ENCODE data around the gene TECPR1.

Gene TECPR1

GRCh38 chr7:98236355-98237185, 15.5 kb downstream of the TECPR1 start:
- Histone ChIP-seq H4K91ac (ENCODE audit: low read depth, low read length, poor library complexity) (no peak overlapping the region), H3K79me1 (ENCODE audit: low read depth, low read length) (peaks cover 5% of the 10 kb centered on the region), H2BK12ac (ENCODE audit: low read length) (no peak overlapping the region), H3K4me3 (ENCODE audit: low read length in 2 of 2) (no peak overlapping the region), H2AK5ac (ENCODE audit: low read depth, low read length) (no peak overlapping the region), H3K27me3 (ENCODE audit: control insufficient read depth in 3 of 3, insufficient read depth in 3 of 3, low read depth in 1 of 3, low read length in 3 of 3) (no peaks in the 10 kb centered on the region), H3K9me3 (replicated peaks in 1 of 2; ENCODE audit: control insufficient read depth in 2 of 2, insufficient read depth in 1 of 2, low read depth in 1 of 2, low read length in 2 of 2) (no peaks in the 10 kb centered on the region), H3K27ac (replicated peaks; ENCODE audit: low read length) (no peak overlapping the region), H3K23ac (ENCODE audit: low read depth, low read length, poor library complexity) (peak overlapping the region; percentile 31), H2BK15ac (ENCODE audit: low read length) (no peak overlapping the region), H4K8ac (ENCODE audit: low read depth, low read length) (no peak overlapping the region), H3K9ac (ENCODE audit: low read depth, low read length, poor library complexity) (no peak overlapping the region), H3K14ac (ENCODE audit: low read length) (no peak overlapping the region), H3K4ac (ENCODE audit: low read length) (no peak overlapping the region), H3K4me1 (ENCODE audit: control insufficient read depth in 2 of 2, insufficient read depth in 1 of 2, low read depth in 1 of 2, low read length in 2 of 2) (peaks cover 0 to 1% of the 10 kb centered on the region in 2 donors), H2BK120ac (ENCODE audit: low read depth, low read length) (no peak overlapping the region), H3K4me2 (ENCODE audit: insufficient read depth, low read length, poor library complexity, severe bottlenecking) (no peak overlapping the region), H2AFZ (ENCODE audit: low read length) (no peak overlapping the region), H3K18ac (ENCODE audit: low read length) (no peak overlapping the region), H2BK5ac (ENCODE audit: low read length) (peak overlapping the region; percentile 3), H3K36me3 (replicated peaks in 1 of 2; ENCODE audit: control insufficient read depth in 2 of 2, insufficient read depth in 2 of 2, low read length in 2 of 2) (peaks cover 3 to 33% of the 10 kb centered on the region in 2 donors)
- DNase-seq (ENCODE audit: low spot score) = no peak
- no CpG with 5 or more reads among the region's 25 CpGs for WGBS, 2 donors (ENCODE audit: extremely low coverage in 2 of 2, insufficient read length in 2 of 2, insufficient replicate concordance in 1 of 2)

- no peak overlapping the region for H2AFZ ChIP-seq (ENCODE audit: low read length)
- no peak overlapping the region for H3K27ac ChIP-seq (replicated peaks; ENCODE audit: low read length)
- no peak overlapping the region for H2BK5ac ChIP-seq (ENCODE audit: low read length)
- no peak overlapping the region for H4K8ac ChIP-seq (ENCODE audit: low read depth, low read length)
- H3K79me1 ChIP-seq (ENCODE audit: low read depth, low read length) = peaks cover 5% of the 10 kb centered on the region
- H3K9ac ChIP-seq (ENCODE audit: low read depth, low read length, poor library complexity) = no peak overlapping the region
- H3K18ac ChIP-seq (ENCODE audit: low read length) = no peak overlapping the region
- H3K9me3 ChIP-seq (replicated peaks in 1 of 2; ENCODE audit: control insufficient read depth in 2 of 2, insufficient read depth in 1 of 2, low read depth in 1 of 2, low read length in 2 of 2) = no peaks in the 10 kb centered on the region
- H2BK120ac ChIP-seq (ENCODE audit: low read depth, low read length) = no peak overlapping the region
- no peak overlapping the region for H2AK5ac ChIP-seq (ENCODE audit: low read depth, low read length)
- H4K91ac ChIP-seq (ENCODE audit: low read depth, low read length, poor library complexity) = no peak overlapping the region
- H3K36me3 ChIP-seq (replicated peaks in 1 of 2; ENCODE audit: control insufficient read depth in 2 of 2, insufficient read depth in 2 of 2, low read length in 2 of 2) = peaks cover 3 to 29% of the 10 kb centered on the region in 2 donors
- H2BK12ac ChIP-seq (ENCODE audit: low read length) = peak overlapping the region; percentile 22
- H3K4me2 ChIP-seq (ENCODE audit: insufficient read depth, low read length, poor library complexity, severe bottlenecking) = no peak overlapping the region
- no peak overlapping the region for H2BK15ac ChIP-seq (ENCODE audit: low read length)
- no peaks in the 10 kb centered on the region for H3K4me1 ChIP-seq (ENCODE audit: control insufficient read depth in 2 of 2, insufficient read depth in 1 of 2, low read depth in 1 of 2, low read length in 2 of 2)
- H3K4me3 ChIP-seq (ENCODE audit: low read length in 2 of 2) = no peak overlapping the region
- no CpG with 5 or more reads among the region's 11 CpGs for WGBS, 2 donors (ENCODE audit: extremely low coverage in 2 of 2, insufficient read length in 2 of 2, insufficient replicate concordance in 1 of 2)
- H3K4ac ChIP-seq (ENCODE audit: low read length) = no peak overlapping the region
- no peak for DNase-seq (ENCODE audit: low spot score)
- H3K23ac ChIP-seq (ENCODE audit: low read depth, low read length, poor library complexity) = no peak overlapping the region
- H3K14ac ChIP-seq (ENCODE audit: low read length) = no peak overlapping the region
- no peaks in the 10 kb centered on the region for H3K27me3 ChIP-seq (ENCODE audit: control insufficient read depth in 3 of 3, insufficient read depth in 3 of 3, low read depth in 1 of 3, low read length in 3 of 3)
Measured at GRCh38 chr7:98235901-98236300, 16.1 kb downstream of the TECPR1 start.

GRCh38 chr7:98234429-98235147, 17.4 kb downstream of the TECPR1 start:
- Histone ChIP-seq H3K27ac (replicated peaks; ENCODE audit: low read length) (no peak overlapping the region), H2AK5ac (ENCODE audit: low read depth, low read length) (no peak overlapping the region), H2BK12ac (ENCODE audit: low read length) (no peak overlapping the region), H3K9me3 (replicated peaks in 1 of 2; ENCODE audit: control insufficient read depth in 2 of 2, insufficient read depth in 1 of 2, low read depth in 1 of 2, low read length in 2 of 2) (no peaks in the 10 kb centered on the region), H3K18ac (ENCODE audit: low read length) (no peak overlapping the region), H3K14ac (ENCODE audit: low read length) (no peak overlapping the region), H2AFZ (ENCODE audit: low read length) (no peak overlapping the region), H3K79me1 (ENCODE audit: low read depth, low read length) (peaks cover 5% of the 10 kb centered on the region), H2BK5ac (ENCODE audit: low read length) (no peak overlapping the region), H4K8ac (ENCODE audit: low read depth, low read length) (no peak overlapping the region), H2BK120ac (ENCODE audit: low read depth, low read length) (no peak overlapping the region), H3K4me3 (ENCODE audit: low read length in 2 of 2) (no peak overlapping the region), H3K9ac (ENCODE audit: low read depth, low read length, poor library complexity) (no peak overlapping the region), H4K91ac (ENCODE audit: low read depth, low read length, poor library complexity) (no peak overlapping the region), H3K27me3 (ENCODE audit: control insufficient read depth in 3 of 3, insufficient read depth in 3 of 3, low read depth in 1 of 3, low read length in 3 of 3) (no peaks in the 10 kb centered on the region), H3K4me2 (ENCODE audit: insufficient read depth, low read length, poor library complexity, severe bottlenecking) (no peak overlapping the region), H3K36me3 (replicated peaks in 1 of 2; ENCODE audit: control insufficient read depth in 2 of 2, insufficient read depth in 2 of 2, low read length in 2 of 2) (peaks cover 2 to 20% of the 10 kb centered on the region in 2 donors), H3K4ac (ENCODE audit: low read length) (no peak overlapping the region), H2BK15ac (ENCODE audit: low read length) (no peak overlapping the region), H3K4me1 (ENCODE audit: control insufficient read depth in 2 of 2, insufficient read depth in 1 of 2, low read depth in 1 of 2, low read length in 2 of 2) (no peaks in the 10 kb centered on the region), H3K23ac (ENCODE audit: low read depth, low read length, poor library complexity) (no peak overlapping the region)
- no peak for DNase-seq (ENCODE audit: low spot score)
- no CpG with 5 or more reads among the region's 10 CpGs for WGBS, 2 donors (ENCODE audit: extremely low coverage in 2 of 2, insufficient read length in 2 of 2, insufficient replicate concordance in 1 of 2)

Measured in neuronal stem cell (in vitro differentiated cells).